SK-N-SH (cell line): ENCODE results near the gene TMEM178A. TPM values are rescaled to one million over a fixed set of nuclear protein-coding genes. Genes with fewer than 3 reads are reported as not detected.

Experiments used
- CTCF ChIA-PET: fragments of 300-600, 350-600 bp; formaldehyde crosslinking; extraction: SDS; loops from one replicate; lab custom pipeline; 2021; lab: Yijun Ruan, JAX
- POLR2A ChIA-PET: fragments of 350-600 bp; sonication (Branson Sonifier 250); formaldehyde crosslinking; extraction: SDS; loops from one replicate; lab custom pipeline; 2020; ENCODE audit warnings: antibody characterized with exemption, inconsistent platforms; lab: Yijun Ruan, JAX
- DNase-seq: peaks from one replicate; pipeline ENCODE4 v3.0.0; 2012
- H2AFZ ChIP-seq: fragments of 200-600 bp; sonication (generic); 2 replicates; pipeline ENCODE4 v1.8.1; 2016; ENCODE audit warnings: antibody characterized with exemption, mild to moderate bottlenecking, low read depth
- H3F3A ChIP-seq: fragments of 200-600 bp; sonication (generic); replicated peaks from 2 replicates; pipeline ENCODE3; 2016; ENCODE audit warnings: antibody characterized with exemption, mild to moderate bottlenecking; ENCODE audit not compliant: insufficient read depth
- H3K27ac ChIP-seq, 2 experiments: fragments of 200-500 bp in 1 of 2; fragments of 200-600 bp in 1 of 2; sonication (Bioruptor generic) in 1 of 2; sonication (generic), shearing (Covaris generic) in 1 of 2; 2 replicates each; pipeline versions ENCODE4 v1.5.1 to v1.6.1; 2014 to 2016; ENCODE audit warnings: low read depth in 2 of 2, inconsistent platforms in 1 of 2, low read length in 1 of 2, mild to moderate bottlenecking in 1 of 2, mixed read lengths in 1 of 2
- H3K27me3 ChIP-seq: fragments of 200-600 bp; sonication (generic), shearing (Covaris generic); 2 replicates; pipeline ENCODE4 v1.6.1; 2016; ENCODE audit warnings: mixed run types; ENCODE audit not compliant: insufficient read depth
- H3K36me3 ChIP-seq, 2 experiments: fragments of 200-500 bp in 1 of 2; fragments of 200-600 bp in 1 of 2; sonication (Bioruptor generic) in 1 of 2; sonication (generic) in 1 of 2; replicated peaks in 1 of 2; 2 replicates each; pipeline versions ENCODE3 to v1.5.1; 2014 to 2016; ENCODE audit warnings: low read length in 1 of 2, mild to moderate bottlenecking in 1 of 2; ENCODE audit not compliant: insufficient read depth in 2 of 2, control insufficient read depth in 1 of 2
- H3K4me1 ChIP-seq, 2 experiments: fragments of 200-500 bp in 1 of 2; fragments of 200-600 bp in 1 of 2; sonication (Bioruptor generic) in 1 of 2; sonication (generic), shearing (Covaris generic) in 1 of 2; 2 replicates each; pipeline versions ENCODE4 v1.5.1 to v1.6.1; 2014 to 2016; ENCODE audit warnings: low read depth in 1 of 2, low read length in 1 of 2, mixed run types in 1 of 2; ENCODE audit not compliant: insufficient read depth in 2 of 2, control insufficient read depth in 1 of 2
- H3K4me2 ChIP-seq: fragments of 200-600 bp; sonication (generic), shearing (Covaris generic); 2 replicates; pipeline ENCODE4 v1.6.1; 2017; ENCODE audit warnings: mixed run types
- H3K4me3 ChIP-seq, 2 experiments: fragments of 200-500 bp in 1 of 2; fragments of 200-600 bp in 1 of 2; sonication (Bioruptor generic) in 1 of 2; sonication (generic), shearing (Covaris generic) in 1 of 2; 2 replicates each; pipeline versions ENCODE4 v1.5.1 to v1.8.1; 2014 to 2016; ENCODE audit warnings: low read depth in 2 of 2, inconsistent platforms in 1 of 2, low read length in 1 of 2, mild to moderate bottlenecking in 1 of 2, mixed read lengths in 1 of 2, moderate library complexity in 1 of 2
- H3K79me2 ChIP-seq: fragments of 200-600 bp; sonication (generic); 2 replicates; pipeline ENCODE4 v1.8.1; 2017; ENCODE audit warnings: mild to moderate bottlenecking; ENCODE audit not compliant: insufficient read depth
- H3K9ac ChIP-seq: fragments of 200-600 bp; sonication (generic); 2 replicates; pipeline ENCODE4 v1.6.1; 2017; ENCODE audit warnings: mixed run types
- H3K9me2 ChIP-seq: fragments of 200-600 bp; sonication (generic); 2 replicates; pipeline ENCODE4 v1.6.1; 2017; ENCODE audit warnings: mixed run types
- H3K9me3 ChIP-seq: fragments of 200-600 bp; sonication (generic); 2 replicates; pipeline ENCODE4 v1.6.1; 2017; ENCODE audit warnings: mixed run types, mild to moderate bottlenecking, moderate library complexity
- H4K20me1 ChIP-seq: fragments of 200-600 bp; sonication (generic); 2 replicates; pipeline ENCODE4 v1.6.1; 2017; ENCODE audit warnings: mild to moderate bottlenecking, mixed run types; ENCODE audit not compliant: insufficient read depth
- CTCF ChIP-seq: fragments of 200-600 bp; sonication (generic); IDR thresholded peaks from 2 replicates; pipeline ENCODE4 v1.6.1; 2017; ENCODE audit warnings: antibody characterized with exemption, mild to moderate bottlenecking, moderate library complexity
- EP300 ChIP-seq, 2 experiments: IDR thresholded peaks; 2 replicates each; pipeline versions ENCODE4 v1.4.0 to v1.6.1; 2012; ENCODE audit warnings: borderline replicate concordance in 1 of 2, low read depth in 1 of 2, low read length in 1 of 2
- FOSL2 ChIP-seq: IDR thresholded peaks from 2 replicates; pipeline ENCODE4 v1.4.0; 2012; ENCODE audit warnings: low read depth, mild to moderate bottlenecking, moderate library complexity, borderline replicate concordance
- IRF3 ChIP-seq: fragments of 150-350 bp; IDR thresholded peaks from 2 replicates; pipeline ENCODE4 v1.6.1; 2016; ENCODE audit warnings: mild to moderate bottlenecking, low read depth, low read length
- JUND ChIP-seq: IDR thresholded peaks from 2 replicates; pipeline ENCODE4 v1.4.0; 2012
- MAX ChIP-seq: IDR thresholded peaks from 2 replicates; pipeline ENCODE4 v1.4.0; 2012; ENCODE audit warnings: low read depth
- MXI1 ChIP-seq: IDR thresholded peaks from 2 replicates; pipeline ENCODE4 v1.6.1; 2012; ENCODE audit warnings: mild to moderate bottlenecking, low read depth, low read length, improper control_type of control experiment
- NRF1 ChIP-seq: IDR thresholded peaks from 2 replicates; pipeline ENCODE4 v1.6.1; 2012; ENCODE audit warnings: low read depth, mild to moderate bottlenecking, low read length
- RXRA ChIP-seq: IDR thresholded peaks from 2 replicates; pipeline ENCODE4 v1.4.0; 2012; ENCODE audit warnings: low read depth, mild to moderate bottlenecking, borderline replicate concordance
- TAF1 ChIP-seq: IDR thresholded peaks from 2 replicates; pipeline ENCODE4 v1.6.1; 2012; ENCODE audit warnings: low read depth, mild to moderate bottlenecking, low read length, moderate library complexity, borderline replicate concordance
- TEAD4 ChIP-seq: IDR thresholded peaks from 2 replicates; pipeline ENCODE4 v1.4.0; 2012; ENCODE audit warnings: mild to moderate bottlenecking, borderline replicate concordance; ENCODE audit not compliant: insufficient read depth
- USF1 ChIP-seq: IDR thresholded peaks from 2 replicates; pipeline ENCODE4 v1.4.0; 2012; ENCODE audit warnings: low read depth, borderline replicate concordance
- WGBS: methylation state at CpG from one replicate; pipeline ENCODE4 v1.1.6; 2017; ENCODE audit warnings: low lambda C conversion rate; 5-methylcytosine and 5-hydroxymethylcytosine counted together
- polyA plus RNA-seq, 3 experiments: library from polyadenylated mRNA; depleted of rRNA; stranded (reverse); fragments of >200 nt; gene quantifications; 2 replicates each; pipeline ENCODE4 v1.2.3, GENCODE V29; 2012
- TF ChIP-seq, protein P1 (sequence below): IDR thresholded peaks from 2 replicates; pipeline ENCODE4 v1.4.0; 2012; ENCODE audit warnings: low read depth, borderline replicate concordance

Gene TMEM178A
- polyA plus RNA-seq, 1 of the 3 experiments (the other 2 are of a cell fraction) = 0.84 TPM

- Histone ChIP-seq H3K4me2 (no peak overlapping the region), H3K9me3 (no peaks in the 10 kb centered on the region), H4K20me1 (no peaks in the 10 kb centered on the region), H3K4me1 (peaks cover 4 to 32% of the 10 kb centered on the region in 2 experiments), H3K9me2 (no peaks in the 10 kb centered on the region), H2AFZ (no peak overlapping the region), H3K4me3 (no peak overlapping the region), H3F3A (peaks cover 38% of the 10 kb centered on the region), H3K36me3 (peaks cover 29 to 63% of the 10 kb centered on the region in 2 experiments), H3K27me3 (no peaks in the 10 kb centered on the region), H3K27ac (no peak overlapping the region; a peak in 1 of 4 replicates), H3K79me2 (no peaks in the 10 kb centered on the region), H3K9ac (no peak overlapping the region)
- no peak for DNase-seq
- no peak for TF ChIP-seq RXRA
- no peak for TF ChIP-seq TAF1
- TF ChIP-seq NRF1 = no peak
- no peak for TF ChIP-seq JUND
- no peak for TF ChIP-seq IRF3
- no peak for TF ChIP-seq USF1
- TF ChIP-seq MAX = no peak
- TF ChIP-seq EP300 (IDR thresholded peaks at IDR 0.05; ENCODE audit: borderline replicate concordance in 1 of 2, low read depth in 1 of 2, low read length in 1 of 2) = no peak
- TF ChIP-seq TEAD4 = no peak
- TF ChIP-seq, protein P1, sequence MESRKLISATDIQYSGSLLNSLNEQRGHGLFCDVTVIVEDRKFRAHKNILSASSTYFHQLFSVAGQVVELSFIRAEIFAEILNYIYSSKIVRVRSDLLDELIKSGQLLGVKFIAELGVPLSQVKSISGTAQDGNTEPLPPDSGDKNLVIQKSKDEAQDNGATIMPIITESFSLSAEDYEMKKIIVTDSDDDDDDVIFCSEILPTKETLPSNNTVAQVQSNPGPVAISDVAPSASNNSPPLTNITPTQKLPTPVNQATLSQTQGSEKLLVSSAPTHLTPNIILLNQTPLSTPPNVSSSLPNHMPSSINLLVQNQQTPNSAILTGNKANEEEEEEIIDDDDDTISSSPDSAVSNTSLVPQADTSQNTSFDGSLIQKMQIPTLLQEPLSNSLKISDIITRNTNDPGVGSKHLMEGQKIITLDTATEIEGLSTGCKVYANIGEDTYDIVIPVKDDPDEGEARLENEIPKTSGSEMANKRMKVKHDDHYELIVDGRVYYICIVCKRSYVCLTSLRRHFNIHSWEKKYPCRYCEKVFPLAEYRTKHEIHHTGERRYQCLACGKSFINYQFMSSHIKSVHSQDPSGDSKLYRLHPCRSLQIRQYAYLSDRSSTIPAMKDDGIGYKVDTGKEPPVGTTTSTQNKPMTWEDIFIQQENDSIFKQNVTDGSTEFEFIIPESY = no peak
- TF ChIP-seq CTCF = no peak
- TF ChIP-seq FOSL2 = no peak
- no peak for TF ChIP-seq MXI1
- ChIA-PET CTCF (interaction anchor here (1.7 to 3.9 kb wide), 2 partner anchors 11 to 17 kb away, joined by 4 to 27 read pairs; no protein-coding TSS in a partner anchor), POLR2A (no interaction called here)
- 98% methylated on average over 1 of the region's 1 CpG for WGBS
These were observed 76.2 kb downstream of the TMEM178A start for GRCh38 chr2:39741871-39742270.
